HG03097 (cell line): ENCODE data around the gene SSUH2.
"Not testable (repeated sequence)": the region's sequence is repeated elsewhere in the genome, so short reads cannot be mapped to it uniquely, and the experiment has no call there.

Experiments
- ATAC-seq: cut with Tn5 transposase; IDR thresholded peaks from one replicate; pipeline ENCODE4 v1.9.1; 2021; ENCODE audit not compliant: unreplicated experiment, low FRiP score

The SSUH2 gene

DNA sequence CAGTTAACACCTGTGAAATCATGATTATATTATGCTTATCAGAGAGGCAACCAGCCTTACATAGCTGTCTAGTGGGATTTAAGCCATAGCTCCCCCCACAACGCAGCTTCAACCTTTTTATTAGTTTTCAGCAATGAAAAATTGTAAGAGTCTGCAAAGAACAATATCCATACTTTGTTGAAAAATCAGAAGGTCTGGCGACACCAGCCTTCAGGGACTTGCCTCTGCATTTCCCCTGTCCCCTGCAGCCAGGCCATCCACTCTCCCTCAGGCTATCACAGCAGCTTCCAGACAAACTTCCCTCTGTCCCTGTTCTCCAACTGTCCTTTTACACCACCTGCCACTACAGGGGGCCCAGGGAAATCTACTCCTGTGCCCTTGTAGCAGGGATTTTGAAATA lies 59.9 kb downstream of the SSUH2 start:
- no peak for ATAC-seq

DNA sequence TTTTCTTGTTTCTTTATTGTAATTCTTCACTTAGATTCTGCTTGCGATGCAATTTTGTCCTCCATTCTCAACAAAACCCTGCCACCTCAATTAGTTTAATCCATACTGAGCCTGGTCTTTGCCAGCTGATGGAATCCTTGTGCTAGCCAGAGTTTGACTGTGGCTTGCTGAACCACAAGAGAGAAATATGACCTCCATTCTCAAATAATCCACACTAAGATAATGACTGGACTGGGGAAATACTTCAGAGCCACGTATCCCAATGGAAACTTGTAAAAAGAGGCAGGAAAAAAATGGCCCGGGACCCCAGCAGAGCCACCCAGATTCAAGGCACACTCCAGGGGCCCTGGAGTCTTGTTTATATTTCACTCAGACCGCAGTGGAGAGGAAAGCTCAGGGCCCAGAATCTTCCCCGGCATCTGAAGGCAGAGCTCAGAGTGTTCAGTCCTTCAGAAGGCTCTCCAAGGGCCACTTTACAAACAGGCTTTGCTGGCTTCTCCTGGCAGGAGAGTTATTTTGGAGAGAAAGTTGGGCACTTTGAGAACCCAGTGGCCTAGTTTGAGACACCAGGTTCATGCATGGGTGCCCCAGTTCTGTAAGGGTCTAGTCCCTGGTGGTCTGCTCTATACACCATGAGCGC lies 62.7 kb downstream of the SSUH2 start:
- no peak for ATAC-seq

DNA sequence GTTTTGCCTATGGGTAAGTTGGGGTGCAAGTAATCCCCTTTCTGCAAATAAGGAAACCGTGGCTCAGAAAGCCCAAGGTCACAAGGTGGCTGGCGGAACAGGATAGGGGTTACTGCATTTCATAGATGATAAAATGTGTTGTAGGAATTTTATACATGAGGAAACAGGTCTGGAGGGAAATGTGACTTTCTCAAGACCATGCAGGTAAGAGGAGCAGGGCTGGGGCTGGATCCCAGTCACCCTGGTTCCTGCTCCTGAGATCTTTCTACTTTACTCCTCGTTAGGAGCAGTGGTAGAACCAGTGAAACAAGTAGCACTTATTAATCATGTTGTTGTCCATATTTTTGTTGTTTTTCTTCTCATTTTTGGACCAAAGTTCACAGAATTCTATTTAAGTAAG lies 63.2 kb downstream of the SSUH2 start:
- ATAC-seq, result no peak

DNA sequence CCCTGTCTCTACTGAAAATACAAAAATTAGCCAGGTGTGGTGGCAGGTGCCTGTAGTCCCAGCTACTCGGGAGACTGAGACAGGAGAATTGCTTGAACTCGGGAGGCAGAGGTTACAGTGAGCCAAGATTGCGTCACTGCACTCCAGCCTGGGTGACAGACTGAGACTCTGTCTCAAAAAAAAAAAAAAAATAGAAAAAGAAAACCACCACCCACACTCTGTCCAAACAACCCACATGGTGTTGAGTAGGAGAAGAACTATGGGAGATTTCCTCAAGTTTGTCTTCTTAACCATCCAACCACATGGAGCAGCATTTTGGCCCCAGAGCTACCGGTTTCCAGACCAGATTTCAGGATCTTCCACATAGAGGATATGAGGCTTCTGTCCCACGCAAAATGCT lies 64.2 kb downstream of the SSUH2 start:
- not testable (repeated sequence) for ATAC-seq

DNA sequence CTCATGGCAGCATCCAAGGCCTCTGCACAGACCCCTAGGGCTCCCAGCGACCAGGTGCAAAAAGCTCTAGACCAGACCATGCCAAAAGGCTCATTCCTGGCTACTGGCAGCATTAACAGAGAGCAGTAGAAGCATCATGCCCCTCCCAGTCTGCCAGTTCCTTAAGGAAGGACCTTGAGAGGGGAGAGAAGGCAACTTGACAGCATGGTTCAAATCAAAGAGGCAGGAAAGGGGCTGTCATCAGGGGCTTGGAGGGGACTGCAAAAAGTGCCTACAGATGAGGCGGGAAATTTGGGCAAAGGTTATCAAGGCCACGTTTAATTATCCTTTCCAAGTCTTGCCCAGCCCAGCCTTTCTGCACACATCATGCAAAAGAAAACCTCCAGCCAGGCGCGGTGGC lies 64.7 kb downstream of the SSUH2 start:
- ATAC-seq, result no peak

DNA sequence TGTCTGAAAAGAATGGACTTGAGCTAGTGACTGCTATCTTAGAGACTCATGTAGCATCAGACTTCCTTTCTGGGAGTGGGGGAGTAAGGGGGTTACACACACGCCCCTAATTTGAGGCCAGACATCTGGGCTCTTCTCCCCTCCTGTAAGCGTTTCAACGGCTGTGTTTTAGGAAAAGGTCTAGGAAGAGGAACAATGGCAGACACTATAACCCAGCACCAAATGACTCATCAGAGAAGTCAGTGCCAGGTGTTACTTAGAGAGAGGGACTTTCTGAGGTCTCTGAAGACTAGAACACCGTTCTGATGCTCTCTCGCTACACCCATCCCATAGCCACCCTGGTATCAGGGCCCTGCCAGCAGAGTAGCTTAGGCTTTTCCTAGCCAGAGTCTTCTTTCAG lies 65.5 kb downstream of the SSUH2 start:
- peak; percentile 95 for ATAC-seq

DNA sequence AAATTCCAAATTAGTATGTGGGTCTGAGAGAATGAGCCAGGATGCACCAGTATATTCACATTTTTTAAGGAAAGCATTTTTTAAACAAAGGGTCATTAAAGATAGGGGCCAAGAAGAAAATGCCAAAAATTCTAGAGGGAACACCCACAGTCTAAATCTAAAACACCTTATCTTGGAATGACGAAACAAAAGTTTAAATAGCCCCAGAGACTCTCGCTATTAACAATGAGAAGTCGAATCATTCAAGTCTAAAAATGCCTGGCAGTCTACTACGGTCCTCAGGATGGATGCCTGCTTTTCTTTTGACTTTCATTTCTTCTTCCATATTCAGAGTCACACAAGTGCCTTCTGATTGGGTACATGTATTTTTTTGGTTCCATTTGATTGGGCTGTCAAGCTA lies 66.3 kb downstream of the SSUH2 start:
- ATAC-seq, result no peak

DNA sequence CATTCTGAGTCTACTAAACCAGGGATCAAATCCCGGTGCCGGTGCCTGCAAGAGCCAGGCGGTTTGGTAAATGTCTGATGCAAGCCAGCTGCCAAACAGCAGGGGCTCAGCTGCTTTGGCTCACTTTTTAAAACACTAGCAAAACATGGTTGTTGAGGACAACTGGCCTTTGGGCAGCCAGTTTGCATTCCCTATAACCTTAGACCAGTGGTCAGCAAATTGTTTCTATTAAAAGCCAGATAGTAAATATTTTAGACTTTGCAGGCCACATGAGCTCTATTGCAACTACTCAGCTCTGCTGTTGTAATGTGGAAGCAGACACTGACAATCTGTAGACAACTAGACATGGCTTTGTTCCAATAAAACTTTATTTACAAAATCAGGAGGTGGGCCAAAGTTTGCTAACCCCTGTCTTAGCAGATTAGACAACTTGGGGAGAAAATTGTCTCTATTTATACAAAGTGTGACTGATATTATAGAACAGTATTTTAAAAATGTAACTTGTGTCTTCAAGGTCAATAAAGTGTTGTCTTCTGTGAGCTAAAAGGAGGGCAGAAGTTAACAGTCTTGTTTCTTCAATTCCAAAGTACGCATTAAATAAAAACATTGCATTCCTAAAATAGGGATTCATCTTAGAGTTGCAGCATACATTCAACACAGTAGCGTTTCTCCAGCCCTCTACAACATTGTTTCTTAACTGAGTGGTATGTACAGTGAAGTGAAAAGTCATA lies 67.6 kb downstream of the SSUH2 start:
- ATAC-seq, result no peak

DNA sequence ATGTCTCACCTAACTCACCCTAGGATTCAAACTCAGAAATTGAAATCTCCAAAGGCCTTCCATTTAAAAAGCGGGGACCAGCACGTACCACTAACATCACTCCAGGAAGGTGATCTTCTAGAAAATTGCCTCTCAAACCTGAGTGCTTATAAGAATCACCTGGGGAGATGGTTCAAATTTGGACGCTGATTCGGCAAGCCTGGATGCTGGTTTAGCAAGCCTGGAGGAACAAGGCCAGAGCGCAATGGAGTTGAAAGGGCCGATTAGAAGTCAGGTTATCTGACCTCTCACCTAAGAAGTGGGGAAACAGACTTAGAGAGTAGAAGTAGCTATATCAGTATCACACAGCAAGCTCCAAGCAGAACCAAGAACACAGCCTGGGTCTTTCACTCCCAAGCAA lies 68.2 kb downstream of the SSUH2 start:
- ATAC-seq, result no peak

DNA sequence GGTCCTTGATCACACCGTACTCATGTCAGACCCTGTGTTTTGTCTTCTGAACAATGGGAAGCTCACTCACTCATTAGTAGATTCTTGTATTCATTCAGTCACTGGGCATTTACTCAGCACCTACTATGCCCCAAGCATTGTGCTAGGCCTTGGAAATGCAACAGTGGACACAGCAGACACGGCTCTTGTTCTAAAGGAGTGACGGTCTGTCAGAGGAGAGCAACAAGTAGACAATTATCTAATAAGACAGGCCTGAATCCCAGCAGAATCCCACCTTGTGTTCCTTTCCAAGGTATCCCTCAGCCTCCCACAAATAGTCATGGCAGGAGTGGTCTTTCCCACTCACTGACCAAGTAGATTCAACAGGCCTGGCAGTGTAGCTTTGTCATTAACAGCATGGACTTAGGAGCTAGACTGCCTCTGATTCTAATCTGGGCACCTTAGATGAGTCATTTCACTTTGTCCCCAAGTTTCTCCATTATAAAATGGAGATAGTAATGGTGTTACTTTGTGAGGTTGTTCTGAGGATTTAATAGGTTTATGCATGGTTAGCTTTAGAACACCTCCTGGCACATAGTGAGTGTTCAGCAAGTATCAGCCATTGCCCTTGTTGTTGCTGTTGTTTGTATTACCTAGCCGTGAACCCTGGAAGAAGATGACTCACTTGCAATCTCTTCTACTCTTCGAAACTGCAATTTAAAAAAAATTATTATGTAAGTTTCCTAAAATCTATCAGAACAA lies 69.1 kb downstream of the SSUH2 start:
- no peak for ATAC-seq

DNA sequence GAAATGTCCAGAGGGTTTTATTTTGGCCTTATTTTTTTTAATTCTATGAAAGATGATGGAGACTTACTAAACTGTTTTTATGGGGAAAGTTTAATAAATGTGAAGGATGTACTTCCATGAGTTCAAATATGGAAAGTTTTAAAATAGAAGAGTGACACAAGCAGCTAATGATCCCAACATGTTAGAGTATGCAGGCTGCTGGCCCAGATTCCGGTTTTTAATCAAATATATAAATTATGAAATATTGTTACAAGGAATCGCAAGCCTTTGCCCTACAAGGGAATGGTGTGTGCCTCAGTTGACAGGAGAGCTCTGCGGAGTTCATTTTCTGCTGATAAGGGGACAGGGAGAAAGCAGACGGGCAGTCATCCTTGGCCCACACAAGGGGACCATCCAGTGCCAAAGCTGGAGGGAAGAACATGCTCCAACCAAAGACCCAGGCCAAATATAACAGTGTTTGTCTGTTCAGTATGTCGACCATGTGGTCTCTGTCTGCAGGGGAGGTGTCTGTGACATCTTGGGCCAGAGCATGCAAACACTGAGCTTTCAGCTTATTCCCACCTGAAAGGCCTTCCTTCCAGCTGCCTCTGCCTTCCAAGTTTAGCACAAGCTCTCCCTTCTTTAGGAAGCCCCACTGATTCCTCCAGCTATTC lies 69.8 kb downstream of the SSUH2 start:
- ATAC-seq, result no peak

DNA sequence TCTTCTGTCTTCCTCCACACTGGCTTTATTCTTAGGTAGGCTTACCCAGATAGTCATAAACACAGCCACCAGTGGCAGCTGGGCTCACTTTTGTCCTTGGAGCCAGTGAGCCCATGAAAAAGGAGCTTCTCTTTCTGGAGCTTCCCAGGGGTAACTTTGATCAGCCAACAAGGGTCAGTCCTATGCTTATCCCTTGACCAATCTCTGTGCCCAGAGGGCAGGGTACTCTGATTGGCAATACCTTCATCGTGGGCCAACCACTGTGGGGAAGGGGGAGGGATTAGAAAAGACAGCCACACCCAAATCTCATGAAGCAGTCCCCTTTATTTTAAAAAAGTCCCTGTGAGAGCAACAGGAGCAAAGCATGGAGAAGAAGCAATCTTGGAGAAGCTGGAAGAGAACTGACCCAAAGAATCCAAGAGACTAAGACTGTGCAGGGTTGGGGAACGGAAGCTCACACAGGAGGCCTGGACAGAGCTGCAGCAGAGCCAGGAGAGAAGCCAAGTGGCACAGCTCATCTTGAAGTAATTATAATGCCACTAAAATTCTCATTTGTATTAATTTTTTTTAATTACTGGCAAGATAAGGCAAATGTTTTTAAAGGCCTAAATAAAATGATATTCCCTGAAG lies 70.4 kb downstream of the SSUH2 start:
- ATAC-seq, result no peak

DNA sequence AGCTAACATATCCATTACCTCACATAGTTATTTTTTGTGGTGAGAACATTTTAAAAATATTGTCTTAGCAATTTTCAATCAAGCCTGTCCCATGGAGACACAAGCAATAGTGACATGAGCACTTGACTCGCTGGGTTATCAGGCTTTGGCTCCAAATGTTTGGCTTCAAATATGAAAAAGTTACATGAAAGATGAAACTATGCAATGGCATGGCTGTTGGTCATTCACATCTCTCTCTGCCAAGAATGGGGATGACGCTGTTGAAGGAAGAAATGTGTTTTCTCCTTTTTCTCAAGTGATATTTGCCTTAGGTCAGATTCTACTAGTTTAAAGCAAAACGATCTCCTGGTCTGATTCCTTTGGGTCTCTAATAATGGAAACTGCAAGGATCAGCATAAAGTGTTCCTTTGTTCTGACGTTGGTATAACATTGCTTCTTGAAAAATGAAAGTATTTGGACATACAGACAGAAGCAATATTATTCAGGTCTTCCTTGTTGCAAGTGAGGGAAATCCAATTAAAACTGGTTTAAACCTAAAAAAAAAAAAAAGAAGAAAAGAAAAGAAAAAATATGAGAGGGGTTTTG lies 71.2 kb downstream of the SSUH2 start:
- no peak for ATAC-seq

DNA sequence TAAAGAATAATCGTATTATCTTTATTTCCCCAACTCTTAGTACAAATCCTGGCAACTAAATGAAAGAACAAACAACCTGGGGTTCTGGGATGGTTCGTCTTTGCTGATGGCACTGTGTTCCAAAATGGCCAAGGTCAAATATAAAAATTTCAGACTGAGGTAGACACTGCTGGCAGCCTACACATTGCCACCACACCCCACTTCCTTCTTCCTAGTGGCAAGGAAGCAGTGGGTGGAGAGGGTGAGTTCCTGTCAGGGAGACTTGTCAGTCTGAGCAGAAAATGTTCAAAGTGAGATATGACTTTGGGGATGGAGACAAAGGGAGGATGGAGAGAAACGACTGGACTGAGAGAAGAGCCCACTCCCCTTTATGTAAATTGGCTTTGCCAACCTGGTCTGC lies 73.3 kb downstream of the SSUH2 start:
- no peak for ATAC-seq
